Osteoblast (primary cell): ENCODE data around the gene GPR156. TPM values are rescaled to one million over a fixed set of nuclear protein-coding genes. Genes with fewer than 3 reads are reported as not detected.

Experiments
- DNase-seq: peaks from one replicate; pipeline ENCODE4 v3.0.0; 2011; ENCODE audit warnings: low spot score, mixed read lengths; ENCODE audit not compliant: insufficient read length; ENCODE audit errors: missing footprints
- H2AFZ ChIP-seq: 2 replicates; pipeline ENCODE4 v1.6.0; 2011; ENCODE audit warnings: mild to moderate bottlenecking, low read length
- H3K27ac ChIP-seq: 2 replicates; pipeline ENCODE4 v1.5.1; 2011; ENCODE audit warnings: mild to moderate bottlenecking, low read depth, low read length, moderate library complexity
- H3K27me3 ChIP-seq: 2 replicates; pipeline ENCODE4 v1.6.0; 2012; ENCODE audit warnings: mild to moderate bottlenecking, control low read depth, inconsistent platforms, low read length, moderate library complexity; ENCODE audit not compliant: insufficient read depth
- H3K36me3 ChIP-seq: 2 replicates; pipeline ENCODE4 v1.5.1; 2011; ENCODE audit warnings: mild to moderate bottlenecking, low read length, control low read depth, moderate library complexity; ENCODE audit not compliant: insufficient read depth
- H3K4me1 ChIP-seq: 2 replicates; pipeline ENCODE4 v1.5.1; 2011; ENCODE audit warnings: mild to moderate bottlenecking, low read length, control low read depth, moderate library complexity; ENCODE audit not compliant: insufficient read depth
- H3K4me2 ChIP-seq: 2 replicates; pipeline ENCODE4 v1.6.0; 2011; ENCODE audit warnings: mild to moderate bottlenecking, low read length; ENCODE audit not compliant: insufficient read depth
- H3K4me3 ChIP-seq: fragments of 200-600 bp; sonication (generic); 3 replicates; pipeline ENCODE4 v1.5.1; 2012; ENCODE audit warnings: mild to moderate bottlenecking, low read length, inconsistent platforms; ENCODE audit not compliant: insufficient read depth
- H3K79me2 ChIP-seq: 2 replicates; pipeline ENCODE4 v1.6.0; 2012; ENCODE audit warnings: mild to moderate bottlenecking, low read length, control low read depth, inconsistent platforms; ENCODE audit not compliant: insufficient read depth
- H3K9me3 ChIP-seq: 2 replicates; pipeline ENCODE4 v1.5.1; 2011; ENCODE audit warnings: low read depth, low read length, control low read depth
- H4K20me1 ChIP-seq: 2 replicates; pipeline ENCODE4 v1.6.0; 2012; ENCODE audit warnings: mild to moderate bottlenecking, low read length, control low read depth; ENCODE audit not compliant: insufficient read depth
- CTCF ChIP-seq: IDR thresholded peaks from 2 replicates; pipeline ENCODE4 v1.5.1; 2011; ENCODE audit warnings: mild to moderate bottlenecking, low read depth, low read length, moderate library complexity; ENCODE audit errors: extremely low read depth
- total RNA-seq: library from RNA; depleted of rRNA; stranded (reverse); fragments of >200 nt; gene quantifications from 2 replicates; pipeline ENCODE4 v1.2.3, GENCODE V29; 2012

The GPR156 gene
- total RNA-seq, 1 donor: 1.4 TPM

GRCh38 chr3:120172070-120172469 is 113.0 kb downstream of the GPR156 start:
- Histone ChIP-seq H3K4me3 (no peak overlapping the region), H2AFZ (no peak overlapping the region), H3K4me2 (no peak overlapping the region), H3K4me1 (peaks cover 48% of the 10 kb centered on the region), H4K20me1 (no peaks in the 10 kb centered on the region), H3K79me2 (no peaks in the 10 kb centered on the region), H3K9me3 (no peaks in the 10 kb centered on the region), H3K27me3 (no peaks in the 10 kb centered on the region), H3K27ac (no peak overlapping the region), H3K36me3 (no peaks in the 10 kb centered on the region)
- no peak for TF ChIP-seq CTCF
- DNase-seq: peak; percentile 58

GRCh38 chr3:120171134-120171873 is 113.7 kb downstream of the GPR156 start:
- Histone ChIP-seq H3K4me1 (peaks cover 43% of the 10 kb centered on the region), H3K36me3 (no peaks in the 10 kb centered on the region), H3K79me2 (no peaks in the 10 kb centered on the region), H2AFZ (no peak overlapping the region), H3K27ac (peak overlapping the region; percentile 9), H4K20me1 (no peaks in the 10 kb centered on the region), H3K27me3 (no peaks in the 10 kb centered on the region), H3K9me3 (no peaks in the 10 kb centered on the region), H3K4me2 (no peak overlapping the region), H3K4me3 (no peak overlapping the region)
- TF ChIP-seq CTCF: no peak
- no peak for DNase-seq

- no peaks in the 10 kb centered on the region for H3K27me3 ChIP-seq
- no peak overlapping the region for H3K4me3 ChIP-seq
- no peak overlapping the region for H2AFZ ChIP-seq
- H3K27ac ChIP-seq: no peak overlapping the region
- H3K4me2 ChIP-seq: no peak overlapping the region
- no peaks in the 10 kb centered on the region for H3K79me2 ChIP-seq
- peak; percentile 76 for DNase-seq
- H4K20me1 ChIP-seq: no peaks in the 10 kb centered on the region
- H3K9me3 ChIP-seq: no peaks in the 10 kb centered on the region
- H3K36me3 ChIP-seq: no peaks in the 10 kb centered on the region
- no peak for TF ChIP-seq CTCF
- H3K4me1 ChIP-seq: peaks cover 37% of the 10 kb centered on the region
These were observed 114.8 kb downstream of the GPR156 start for GRCh38 chr3:120170223-120170622.

GRCh38 chr3:120169407-120169806 is 115.6 kb downstream of the GPR156 start:
- no peaks in the 10 kb centered on the region for H4K20me1 ChIP-seq
- DNase-seq: no peak
- no peaks in the 10 kb centered on the region for H3K79me2 ChIP-seq
- no peak overlapping the region for H3K4me3 ChIP-seq
- H3K36me3 ChIP-seq: no peaks in the 10 kb centered on the region
- no peaks in the 10 kb centered on the region for H3K9me3 ChIP-seq
- H3K27me3 ChIP-seq: no peaks in the 10 kb centered on the region
- H3K4me2 ChIP-seq: no peak overlapping the region
- H3K27ac ChIP-seq: no peak overlapping the region
- peaks cover 33% of the 10 kb centered on the region for H3K4me1 ChIP-seq
- no peak overlapping the region for H2AFZ ChIP-seq
- TF ChIP-seq CTCF: no peak
